G401.6 (cell line): ENCODE data around the gene TPPP3.

Experiments used
- FAIRE-seq: peaks from 2 replicates; lab custom pipeline; 2012; peaks lifted over from hg19 to GRCh38; lab: Jason Lieb, UNC

TPPP3 gene

GRCh38 chr16:67403976-67404555 is 10.8 kb upstream of the TPPP3 start:
- FAIRE-seq, result no peak

GRCh38 chr16:67400901-67401300 is 7.6 kb upstream of the TPPP3 start:
- FAIRE-seq, result no peak

DNA sequence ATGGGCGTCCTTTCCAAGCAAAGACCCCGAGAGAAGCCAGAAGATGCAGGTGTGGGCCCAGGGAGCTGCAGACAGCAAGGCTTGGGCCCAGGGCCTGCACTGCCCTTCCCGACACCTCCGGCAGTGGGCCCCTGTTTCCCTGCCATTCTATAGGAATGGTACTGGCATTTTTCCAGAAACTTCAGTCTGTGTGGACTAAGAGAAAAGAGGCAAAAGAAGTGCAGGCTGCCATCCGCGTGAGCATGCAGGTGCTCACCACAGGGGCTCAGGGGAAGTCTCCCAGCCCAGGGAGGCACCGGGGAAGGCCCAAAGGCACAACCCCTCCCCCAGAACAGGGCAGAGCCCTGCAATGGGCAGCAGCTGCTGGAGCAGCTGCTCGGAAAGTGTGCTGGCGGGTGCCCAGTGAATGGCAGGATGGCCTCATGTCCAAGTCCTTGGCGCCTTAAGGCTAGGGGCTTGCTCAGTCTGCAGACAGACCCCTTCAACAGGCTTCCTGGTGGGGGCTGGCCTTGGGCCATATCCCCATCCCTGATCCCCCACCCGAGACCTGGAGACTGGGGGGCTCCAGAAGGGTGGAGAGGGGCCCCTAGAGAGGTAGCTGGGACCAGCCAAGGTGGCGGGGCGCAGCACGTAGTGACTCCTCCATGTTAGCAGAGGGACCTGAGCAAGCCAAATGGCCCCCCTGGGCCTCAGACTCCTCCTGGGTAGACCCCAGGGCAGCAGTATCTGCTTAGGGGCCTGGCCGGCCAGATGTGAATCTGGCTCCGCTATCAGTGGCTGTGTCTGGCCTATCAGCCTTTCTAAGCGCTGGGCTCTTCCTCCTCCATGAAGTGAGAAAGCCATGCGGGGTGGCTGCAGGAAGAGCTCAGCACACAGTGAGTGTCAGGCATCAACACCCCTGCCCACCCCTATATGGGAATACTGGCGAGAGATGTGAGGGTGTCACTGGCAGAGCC is 6.7 kb upstream of the TPPP3 start:
- no peak for FAIRE-seq

DNA sequence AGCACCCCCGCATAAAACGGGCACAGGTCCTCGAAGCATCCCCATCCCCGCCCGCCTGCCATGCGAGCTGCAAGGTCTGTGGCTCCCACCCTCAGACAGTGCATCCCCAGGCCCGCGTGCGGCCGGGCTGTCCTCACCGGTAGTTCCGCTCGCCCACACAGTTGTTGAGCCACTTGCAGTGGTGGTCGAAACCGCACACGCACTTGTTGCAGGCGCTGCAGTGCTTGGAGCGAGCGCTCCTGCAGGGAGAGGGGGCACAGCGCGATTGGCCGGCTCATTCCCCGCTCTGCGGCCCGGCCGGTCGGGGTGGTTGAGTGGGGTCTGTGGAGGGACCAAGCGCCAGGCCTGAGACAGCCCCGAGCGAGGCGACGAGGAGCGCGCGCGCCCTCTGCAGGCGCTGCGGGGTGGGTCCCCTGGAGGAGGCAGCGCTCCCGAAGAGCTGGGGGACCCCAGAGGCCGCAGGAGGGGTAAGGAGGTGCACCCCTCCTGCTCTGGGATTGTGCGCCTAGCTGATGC is 6.0 kb upstream of the TPPP3 start:
- FAIRE-seq, result no peak

- FAIRE-seq, result no peak
Measured at GRCh38 chr16:67398546-67399217, 5.4 kb upstream of the TPPP3 start.

- FAIRE-seq, result no peak
Measured at GRCh38 chr16:67397812-67398545, 4.7 kb upstream of the TPPP3 start.

DNA sequence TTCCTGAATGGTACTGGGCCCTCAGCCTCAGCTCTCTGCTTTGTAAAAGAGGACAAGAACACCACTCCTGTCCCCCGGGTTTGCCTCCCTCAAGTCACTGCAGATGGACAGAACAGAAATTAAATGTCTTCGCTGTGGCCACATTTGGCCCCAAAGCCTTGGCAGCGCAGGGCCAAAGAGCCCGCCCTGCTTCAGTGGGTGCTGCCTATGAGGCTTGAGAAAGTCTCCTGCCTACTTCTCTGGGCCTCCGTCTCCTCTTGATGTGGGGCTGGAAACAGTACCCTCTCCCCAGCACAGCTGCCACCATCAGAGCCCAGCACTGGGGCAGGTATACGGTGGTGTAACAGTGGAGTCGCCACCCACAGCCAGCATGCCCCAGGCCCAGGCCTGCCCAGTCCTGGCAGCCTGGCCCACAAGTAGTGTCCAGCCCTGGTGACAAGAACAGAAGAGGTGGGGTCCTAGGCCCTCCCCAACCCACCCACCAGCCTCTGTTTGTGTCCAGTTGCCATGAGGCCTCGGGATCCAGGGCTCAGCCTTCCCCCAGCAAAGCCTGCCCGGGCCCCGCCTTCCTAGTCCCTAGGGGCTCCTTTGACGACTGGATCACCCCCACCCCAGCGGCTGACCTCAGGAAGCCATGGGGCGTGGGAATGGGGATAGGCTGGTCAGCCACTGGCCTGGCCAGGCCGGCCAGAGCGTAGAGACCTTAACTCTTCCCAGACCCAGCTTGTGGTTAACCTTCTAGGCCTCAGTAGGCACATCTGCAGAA is 3.9 kb upstream of the TPPP3 start:
- no peak for FAIRE-seq

DNA sequence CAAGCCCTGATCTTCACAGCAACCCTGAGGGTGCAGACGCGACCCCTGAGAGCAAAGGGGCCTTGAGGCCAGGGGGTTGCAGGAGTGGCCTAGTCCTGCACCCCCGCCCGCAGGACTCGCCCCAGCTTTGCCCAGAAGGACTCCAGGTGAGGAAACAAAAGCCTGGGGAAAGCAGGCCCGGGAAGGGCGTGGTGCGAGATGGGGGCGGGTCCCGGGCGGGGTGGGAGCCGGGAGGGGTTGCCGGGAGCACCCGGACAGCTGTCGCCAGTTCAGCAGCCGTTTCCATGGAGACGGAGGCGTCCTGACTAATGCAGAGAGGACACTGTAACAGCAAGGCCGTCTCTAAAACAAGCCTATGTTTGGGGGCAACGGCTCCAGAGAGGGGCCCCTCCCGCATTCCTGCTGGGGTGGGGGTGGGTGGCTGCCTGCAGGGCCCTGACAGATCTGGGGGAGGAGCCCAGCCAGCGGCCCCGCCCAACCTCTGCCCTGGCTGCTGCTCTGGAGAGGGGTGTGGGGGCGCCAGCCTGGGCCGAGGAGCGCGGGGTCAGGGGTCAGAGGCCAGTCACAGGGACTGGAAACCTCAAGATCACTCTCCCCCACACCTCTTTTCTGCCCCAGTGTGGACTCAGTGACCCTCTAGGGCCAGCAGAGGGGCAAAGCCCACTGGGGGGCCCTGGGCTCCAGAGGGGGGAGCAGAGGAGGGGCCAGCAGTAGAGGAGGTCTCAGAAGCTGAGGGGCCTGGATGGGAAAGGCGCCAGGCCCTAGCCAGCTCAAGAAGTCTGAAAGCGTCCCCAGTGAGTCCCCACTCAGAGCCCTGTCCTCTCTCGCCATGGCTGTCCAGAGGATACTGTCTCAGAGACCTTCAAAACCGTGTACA is 3.1 kb upstream of the TPPP3 start:
- no peak for FAIRE-seq

DNA sequence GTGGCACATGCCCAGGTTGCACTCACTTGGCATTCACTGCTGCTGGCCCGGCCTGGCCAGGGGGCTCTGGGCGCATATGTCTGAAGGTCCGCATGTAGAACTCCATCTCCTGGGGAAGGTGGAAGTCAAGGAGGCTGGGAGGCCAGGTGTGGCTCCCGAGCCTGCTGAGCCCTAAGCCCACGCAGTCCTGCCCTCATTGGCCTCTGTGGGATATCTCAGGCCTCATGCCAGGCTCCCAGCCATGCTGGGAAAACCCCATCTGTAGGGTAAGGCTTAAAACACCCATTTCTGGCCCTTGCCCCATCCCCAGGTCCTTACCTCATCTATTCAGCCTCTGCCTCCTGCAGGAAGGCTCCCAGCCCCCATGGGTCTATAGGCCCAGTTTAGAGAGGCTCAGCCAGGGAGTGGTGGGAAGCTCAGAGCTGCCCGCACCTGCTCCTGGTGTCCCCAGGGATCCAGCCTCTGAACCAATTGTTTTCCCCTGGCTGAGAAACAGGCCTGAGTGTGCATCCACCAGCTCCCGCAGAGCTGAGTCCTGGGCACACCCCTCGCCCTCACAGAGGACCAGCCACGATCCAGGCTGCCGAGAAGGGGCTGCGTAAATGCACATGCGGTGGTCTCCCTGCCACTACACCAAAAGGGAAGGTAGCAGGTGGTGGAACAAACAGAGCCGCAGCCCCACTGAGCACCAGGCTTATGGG is 2.3 kb upstream of the TPPP3 start:
- no peak for FAIRE-seq

DNA sequence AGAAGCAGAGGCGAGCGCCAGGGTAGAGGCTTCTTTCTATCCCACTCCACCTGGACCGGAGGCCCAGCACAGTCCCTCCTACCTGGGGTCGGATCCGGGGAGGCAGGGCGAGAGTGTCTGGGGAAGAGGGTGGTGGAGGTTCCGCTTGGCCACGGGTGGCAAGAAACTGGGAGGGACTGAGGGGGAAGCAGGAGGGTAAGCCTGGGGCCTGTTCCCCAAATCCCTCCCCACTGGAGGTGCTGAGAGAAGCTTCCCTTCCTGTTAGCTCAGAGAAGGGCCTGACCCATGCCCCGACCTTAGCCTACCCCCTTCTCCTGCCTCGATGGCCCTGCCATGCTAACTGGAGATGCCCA is 1.8 kb upstream of the TPPP3 start:
- FAIRE-seq, result no peak

DNA sequence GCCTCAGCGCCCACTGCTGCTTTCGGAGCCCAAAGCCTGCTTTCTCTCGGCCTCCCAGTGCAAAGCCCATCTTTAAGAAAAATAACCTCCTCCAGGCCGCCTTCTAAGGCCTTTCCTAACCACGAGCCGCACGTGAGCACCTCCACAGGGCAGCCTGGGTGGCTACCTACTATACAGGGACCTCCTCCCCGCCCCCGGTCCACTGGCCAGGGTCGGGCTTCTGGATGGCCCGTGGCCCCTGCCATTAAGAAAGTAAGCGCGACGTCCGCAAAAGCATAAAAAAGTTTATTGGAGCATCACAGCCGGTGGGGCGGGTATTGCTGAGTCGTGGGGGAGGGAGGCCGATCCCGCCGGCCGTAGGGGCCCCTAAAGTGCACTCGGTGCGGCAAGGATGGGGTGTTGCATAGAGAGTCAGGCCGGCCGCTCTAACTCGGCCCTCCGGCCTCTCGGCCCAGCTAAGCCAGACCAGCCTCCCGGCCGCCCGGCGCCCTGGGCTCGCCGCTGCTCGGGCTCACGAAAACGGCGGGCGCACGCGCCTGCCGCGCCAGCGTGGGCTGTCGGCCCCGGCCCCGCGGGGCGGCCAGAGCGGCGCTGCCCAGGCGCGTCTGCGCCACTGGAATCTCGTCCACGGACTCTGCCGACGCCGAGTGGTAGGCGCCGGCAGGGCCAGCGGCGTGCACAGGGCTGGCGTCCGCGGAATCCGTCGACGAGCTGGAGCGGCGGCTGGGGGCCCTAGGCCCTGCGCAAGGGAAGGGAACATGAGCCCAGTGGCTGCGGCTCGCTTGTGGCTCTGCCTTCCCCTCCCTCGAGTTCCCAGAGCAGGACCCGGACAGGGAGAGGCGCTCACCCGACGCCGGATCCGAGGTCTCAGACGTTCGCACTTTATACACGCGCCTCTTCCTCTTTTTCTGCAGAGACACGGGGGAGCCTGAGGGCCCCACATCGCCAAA is 1.1 kb upstream of the TPPP3 start:
- FAIRE-seq, result no peak

DNA sequence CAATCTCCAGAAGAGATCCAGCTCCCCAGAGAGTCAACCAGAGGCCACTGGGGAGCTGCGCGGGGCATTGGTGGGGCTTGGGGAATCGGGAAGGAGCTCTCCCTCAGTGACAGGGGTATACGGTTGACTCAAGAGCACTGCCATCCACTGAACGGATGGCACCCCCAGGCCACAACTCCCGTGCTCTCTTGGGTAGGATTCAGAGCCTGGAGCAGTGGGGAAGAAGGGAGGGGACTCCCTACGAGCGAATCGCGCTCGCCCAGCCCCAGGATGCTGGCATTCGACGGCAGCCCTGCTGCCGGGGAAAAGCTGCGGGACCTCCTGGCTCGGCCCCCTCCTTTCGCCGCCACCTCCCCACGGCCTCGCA is 473 bp upstream of the TPPP3 start:
- no peak for FAIRE-seq

DNA sequence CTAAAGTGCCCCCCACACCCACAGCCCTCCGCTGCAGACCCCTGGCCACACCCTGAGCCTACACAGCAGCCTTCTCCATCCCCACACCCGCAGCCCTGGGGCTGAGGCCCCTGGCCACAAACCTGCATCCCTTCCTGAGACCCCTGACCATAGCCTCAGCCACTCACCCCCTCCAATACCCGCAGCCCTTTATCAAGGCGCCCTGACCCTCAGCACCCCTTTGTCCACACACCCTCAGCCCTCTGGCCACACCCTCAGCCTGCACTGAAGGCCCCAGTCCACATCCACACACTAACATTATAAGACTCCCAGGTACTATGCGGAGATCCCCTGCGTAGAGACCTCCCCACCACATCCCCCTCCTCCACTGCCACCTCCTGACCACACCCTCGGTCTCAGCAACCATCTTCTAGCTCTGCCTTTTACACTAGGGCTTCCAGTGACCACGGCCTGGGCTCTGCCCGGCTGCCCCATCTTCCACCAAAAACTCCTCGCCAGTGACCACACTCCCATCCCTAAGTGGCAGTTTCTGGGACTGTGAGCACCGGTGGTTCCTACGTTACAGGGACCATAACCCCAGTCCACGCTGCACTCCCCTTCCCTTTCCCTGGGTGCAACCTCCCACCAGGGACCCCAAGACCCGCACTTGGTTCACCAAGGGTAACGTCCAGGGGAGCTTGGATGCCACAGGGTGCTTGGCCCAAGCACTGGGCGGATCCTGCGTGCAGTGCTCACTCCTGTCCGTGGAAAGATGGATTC is 818 bp downstream of the TPPP3 start:
- no peak for FAIRE-seq

GRCh38 chr16:67391424-67392300 is 1.6 kb downstream of the TPPP3 start:
- FAIRE-seq, result no peak

DNA sequence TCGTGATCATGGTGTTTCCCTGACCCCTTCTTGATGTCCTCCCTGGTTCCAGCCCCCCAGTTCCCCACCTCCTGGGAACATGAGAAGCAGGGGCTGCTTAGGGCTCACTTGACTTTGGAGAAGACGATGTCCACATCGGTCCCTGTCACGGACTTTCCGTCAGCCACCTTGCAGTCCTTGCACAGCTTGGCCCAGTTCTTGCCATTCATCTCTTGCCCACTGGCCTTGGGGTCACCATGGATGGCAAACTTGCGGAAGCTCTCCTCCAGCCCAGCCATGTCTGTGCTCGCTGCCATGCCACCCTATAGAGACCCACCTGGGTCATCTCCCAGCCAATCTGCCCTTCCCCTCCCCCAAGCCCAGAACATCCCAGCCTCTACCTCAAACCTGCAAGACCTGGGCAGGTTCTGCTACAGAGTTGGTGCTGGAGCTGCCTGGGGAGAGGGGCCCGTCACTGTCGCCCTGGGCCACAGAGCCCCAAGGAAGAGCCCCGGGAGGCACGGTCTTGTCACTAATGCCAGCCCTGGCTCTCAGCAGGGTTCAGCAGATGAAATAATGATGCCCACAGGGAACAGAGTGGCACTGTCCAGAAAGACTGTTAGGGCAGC is 2.4 kb downstream of the TPPP3 start:
- FAIRE-seq, result no peak

GRCh38 chr16:67389911-67390815 is 3.1 kb downstream of the TPPP3 start:
- no peak for FAIRE-seq
